Occipital lobe (tissue), 2 donors: ENCODE measurements around the gene KCNJ14. TPM values are rescaled to one million over a fixed set of nuclear protein-coding genes. Genes with fewer than 3 reads are reported as not detected.
"Not testable (repeated sequence)": the region's sequence is repeated elsewhere in the genome, so short reads cannot be mapped to it uniquely, and the experiment has no call there.

Source experiments
- DNase-seq: peaks from one replicate; lab custom pipeline; 2025; lab: John Stamatoyannopoulos, UW
- total RNA-seq: library from RNA; depleted of rRNA; stranded (reverse); fragments of >200 nt; gene quantifications from one replicate; pipeline ENCODE4 v1.2.3, GENCODE V29; 2014

KCNJ14 gene
- total RNA-seq, 1 donor from 2014 or later = 0.47 TPM

DNA sequence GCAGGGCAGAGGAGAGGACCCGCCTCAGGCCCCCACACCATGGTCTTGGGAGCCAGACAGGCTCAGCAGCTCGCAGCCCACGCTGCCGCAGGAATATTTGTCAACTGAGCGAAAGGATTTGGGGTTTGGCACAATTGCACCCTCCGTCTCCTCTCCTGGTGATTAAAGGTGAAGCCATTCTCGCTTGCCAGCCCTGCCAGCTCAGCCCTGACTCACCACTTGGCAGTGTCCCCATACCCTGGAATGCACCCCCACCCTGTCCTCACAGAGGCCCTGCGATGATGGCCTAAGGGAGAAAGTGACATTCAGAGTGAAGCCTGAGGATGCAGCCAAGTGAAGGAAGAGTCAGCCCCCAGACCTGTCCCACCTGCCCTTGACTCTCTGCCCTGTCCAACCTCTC is 32.6 kb downstream of the KCNJ14 start:
- DNase-seq = peak; percentile 73

DNA sequence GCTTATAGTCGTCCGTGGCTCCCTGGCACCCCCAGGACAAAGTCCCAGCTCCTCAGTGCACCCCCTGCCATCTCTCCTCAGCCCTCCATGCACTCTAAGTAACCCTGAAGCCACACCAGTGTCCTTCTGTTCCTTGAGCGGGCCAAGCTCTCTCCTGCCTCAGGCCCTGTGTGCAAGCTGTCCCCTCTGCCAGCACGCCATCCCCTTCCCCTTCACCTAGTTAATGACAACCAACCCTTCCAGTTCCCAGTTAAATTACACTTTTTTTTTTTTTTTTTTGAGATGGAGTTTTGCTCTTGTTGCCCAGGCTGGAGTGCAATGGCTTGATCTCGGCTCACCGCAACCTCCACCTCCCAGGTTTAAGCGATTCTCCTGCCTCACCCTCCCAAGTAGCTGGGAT is 33.1 kb downstream of the KCNJ14 start:
- DNase-seq = not testable (repeated sequence)

DNA sequence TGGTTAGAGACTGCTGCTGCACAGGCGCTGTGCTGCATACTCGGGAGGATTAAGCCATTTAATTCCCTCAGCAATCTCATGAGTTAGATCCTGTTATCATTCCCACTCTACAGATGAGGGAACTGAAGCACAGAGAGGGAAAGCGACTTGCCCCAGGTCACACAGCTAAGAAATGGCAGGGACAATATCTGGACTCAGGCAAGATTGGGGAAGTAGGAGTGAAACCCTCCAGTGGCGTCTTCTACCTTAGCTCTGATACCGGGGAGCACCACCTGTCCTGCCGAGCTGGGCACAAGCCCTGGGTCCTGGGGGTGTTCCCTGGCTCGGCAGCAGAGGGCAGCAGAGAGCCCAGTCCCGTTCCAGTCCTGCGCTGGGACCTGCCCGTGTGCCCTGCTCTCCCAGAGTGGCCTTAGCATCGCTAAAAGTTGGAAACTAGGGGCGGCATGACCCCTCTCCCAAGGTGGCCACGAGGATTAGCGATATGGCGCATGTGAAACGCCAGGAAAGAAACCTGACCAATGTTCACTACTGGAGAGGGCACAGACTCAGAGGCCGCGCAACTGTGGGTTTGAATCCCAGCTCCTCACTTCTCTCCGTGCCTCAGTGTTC is 34.3 kb downstream of the KCNJ14 start:
- DNase-seq = peak; percentile 20

DNA sequence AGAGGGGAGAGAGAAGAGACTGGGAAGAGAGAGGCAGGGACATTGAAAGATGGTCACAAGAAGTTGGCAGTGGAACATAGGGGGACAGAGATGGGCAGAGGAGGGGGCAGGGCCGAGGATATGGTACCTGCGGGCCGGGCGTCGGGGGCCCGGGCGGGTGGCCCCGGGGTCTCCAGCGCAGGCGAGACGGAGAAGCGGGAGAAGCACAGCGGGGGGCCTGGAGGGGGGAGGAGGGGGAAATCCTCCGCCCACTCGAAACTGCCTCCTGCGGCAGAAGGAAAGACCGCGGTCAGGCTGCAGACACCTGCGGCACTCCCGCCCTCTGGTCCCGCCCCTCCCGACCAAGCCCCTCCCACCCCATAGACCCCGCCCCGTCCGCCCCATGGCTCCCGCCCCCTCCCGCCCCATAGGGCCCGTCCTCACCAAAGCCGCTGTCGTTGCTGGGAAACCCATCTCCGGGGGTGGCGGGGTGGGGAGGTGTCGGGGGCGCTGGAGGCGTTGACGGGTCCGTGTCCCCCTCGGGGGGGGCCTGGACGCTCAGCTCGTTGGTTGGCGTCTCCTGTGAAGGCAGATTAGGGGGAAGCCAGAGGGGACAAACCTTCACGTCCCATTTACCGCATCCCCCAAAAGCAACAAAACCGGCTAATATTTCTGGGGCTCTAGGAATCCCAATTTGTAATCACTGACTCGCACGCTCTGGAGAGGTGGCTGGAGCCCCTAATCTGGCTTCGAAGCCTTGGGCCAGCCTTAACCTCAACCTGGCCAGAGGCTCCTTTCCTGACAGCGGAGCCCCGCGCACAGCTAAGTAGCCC is 35.8 kb downstream of the KCNJ14 start:
- DNase-seq = no peak

DNA sequence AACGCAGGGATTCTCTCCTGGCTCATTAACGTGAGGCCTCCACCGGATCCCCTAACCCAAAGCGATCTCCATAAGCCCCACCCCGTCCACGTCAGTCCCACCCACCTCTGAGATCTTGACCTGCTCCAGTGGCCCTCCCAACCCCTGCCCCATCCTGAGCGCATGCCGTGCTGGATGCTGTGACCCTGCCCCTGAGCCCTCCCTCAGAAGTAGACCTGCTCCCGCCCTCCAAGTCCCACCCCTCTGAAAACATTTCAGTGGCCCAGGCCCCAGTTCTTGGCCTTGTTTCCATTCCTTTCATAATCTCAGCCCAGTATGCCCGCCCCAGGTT is 36.4 kb downstream of the KCNJ14 start:
- no peak for DNase-seq

DNA sequence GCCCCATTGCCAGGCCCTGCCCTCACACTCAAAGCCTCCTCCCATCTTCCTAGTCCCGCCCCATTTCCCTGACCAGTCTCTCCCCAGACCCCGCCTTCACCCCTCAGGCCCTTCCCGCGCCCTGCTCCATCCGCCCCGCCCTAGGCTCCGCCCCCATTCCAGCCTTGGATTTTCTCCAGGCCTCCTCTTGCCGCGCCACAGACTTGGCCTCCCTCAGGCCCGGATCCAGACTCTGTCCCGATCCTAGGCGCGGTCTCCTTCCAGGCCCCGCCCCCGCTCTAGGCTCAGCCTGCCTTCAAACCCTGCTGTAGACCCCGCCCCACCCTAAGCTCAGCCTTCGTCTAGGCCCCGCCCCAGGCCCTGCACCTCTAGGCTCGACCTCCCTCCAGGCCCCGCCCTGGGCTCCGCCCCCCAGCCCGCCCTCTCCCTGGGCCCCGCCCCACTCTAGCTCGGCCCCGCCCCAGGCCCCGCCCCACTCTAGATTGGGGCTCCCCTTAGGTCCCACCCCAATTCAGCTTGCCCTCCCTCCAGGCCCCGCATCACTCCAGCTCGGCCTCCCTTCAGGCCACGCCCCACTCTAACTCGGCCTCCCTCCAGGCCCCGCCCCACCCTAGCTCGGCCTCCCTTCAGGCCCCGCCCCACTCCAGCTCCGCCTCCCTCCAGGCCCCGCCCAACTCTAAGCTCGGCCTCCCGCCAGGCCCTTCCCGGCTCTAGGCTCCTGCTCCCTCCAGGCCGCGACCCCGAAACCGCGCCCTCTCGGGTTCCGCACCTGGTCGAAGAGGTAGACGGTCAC is 37.7 kb downstream of the KCNJ14 start:
- peak; percentile 85 for DNase-seq

DNA sequence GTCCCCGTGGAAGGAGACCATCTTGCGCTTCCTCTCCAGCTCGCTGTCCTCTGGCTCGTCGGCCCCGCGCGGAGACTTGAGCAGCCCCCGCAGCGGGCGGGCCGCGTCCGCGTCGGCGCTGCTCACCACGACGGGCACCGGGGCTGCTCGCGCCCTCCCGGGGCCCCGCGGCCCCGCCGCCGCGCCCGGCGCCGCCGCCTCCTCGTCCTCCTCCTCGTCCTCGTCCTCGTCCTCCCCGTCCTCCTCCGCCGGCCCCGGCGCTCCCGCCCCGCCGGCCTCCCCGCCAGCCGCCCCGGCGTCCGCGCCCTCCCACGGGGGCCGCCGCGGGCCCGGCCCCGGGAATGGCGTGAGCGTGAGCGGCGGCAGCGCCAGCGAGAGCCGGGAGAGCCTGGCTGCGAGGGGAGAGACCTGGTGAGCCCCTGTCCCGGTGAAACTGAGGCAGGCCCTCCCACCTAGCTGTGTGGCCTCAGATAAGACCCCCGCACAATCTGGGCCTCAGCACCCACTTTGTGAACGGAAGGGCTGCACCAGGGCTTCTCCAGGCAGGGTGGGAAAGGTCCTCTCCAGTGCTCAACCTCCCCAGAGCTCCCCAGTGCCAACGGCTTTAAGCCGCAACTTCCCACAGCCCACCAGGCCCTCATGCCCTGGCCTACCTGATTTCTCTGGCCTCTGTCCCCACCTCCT is 38.5 kb downstream of the KCNJ14 start:
- DNase-seq = no peak

DNA sequence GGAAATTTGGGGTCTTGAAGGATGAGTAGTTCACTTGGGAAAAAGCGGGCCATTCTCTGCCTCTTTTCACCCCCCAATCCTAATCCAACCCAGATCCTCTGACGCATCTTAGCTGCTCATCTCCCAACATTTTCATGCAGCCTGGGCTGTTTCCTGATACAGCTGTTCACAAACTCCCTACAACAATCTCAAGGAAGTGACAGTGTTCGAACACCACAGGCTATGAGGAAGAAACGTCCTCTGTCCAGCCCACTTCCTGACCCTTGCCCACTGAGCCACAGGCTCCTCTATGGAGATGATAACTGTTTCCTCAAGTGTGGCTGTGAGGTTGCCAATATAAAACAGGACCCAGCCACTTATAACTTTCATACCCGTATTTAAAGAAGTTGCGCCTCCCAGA is 40.0 kb downstream of the KCNJ14 start:
- no peak for DNase-seq

DNA sequence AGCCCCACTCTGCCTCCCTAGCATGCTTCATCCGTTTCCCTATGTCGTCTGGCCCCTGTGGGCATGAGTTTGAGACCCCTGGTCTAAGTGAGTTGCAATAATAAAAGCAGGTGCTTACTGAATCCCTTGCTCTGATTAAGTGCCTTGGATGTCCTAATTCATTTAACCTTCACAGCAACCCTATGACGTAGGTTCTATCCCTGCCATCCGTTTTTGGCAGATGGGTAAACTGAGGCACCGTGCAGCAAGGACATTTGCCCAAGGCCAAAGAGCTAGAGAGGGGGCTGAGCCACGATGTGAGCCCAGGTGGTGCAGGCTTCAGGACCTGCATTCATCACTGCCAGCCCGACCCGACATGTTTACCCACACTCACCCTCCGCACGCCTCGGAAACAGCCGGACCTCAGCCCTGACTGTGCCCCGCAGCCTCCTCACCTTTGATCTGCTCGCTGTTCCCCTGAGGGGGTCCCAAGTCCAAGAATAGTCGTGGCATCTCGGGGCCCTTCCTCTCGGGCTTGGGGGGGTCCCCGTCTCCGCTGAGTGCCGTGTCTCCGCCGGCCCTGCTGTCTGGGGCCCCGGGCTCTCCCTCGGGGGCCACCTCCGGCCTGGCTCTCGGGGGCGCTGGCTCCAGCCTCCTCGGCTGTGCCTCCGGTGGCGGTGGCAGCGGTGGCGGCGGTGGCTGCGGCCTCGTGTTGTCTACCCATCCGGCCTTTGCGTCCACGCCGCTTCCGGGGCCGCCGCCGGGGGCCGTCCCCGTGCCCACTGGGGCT is 41.8 kb downstream of the KCNJ14 start:
- DNase-seq = no peak

DNA sequence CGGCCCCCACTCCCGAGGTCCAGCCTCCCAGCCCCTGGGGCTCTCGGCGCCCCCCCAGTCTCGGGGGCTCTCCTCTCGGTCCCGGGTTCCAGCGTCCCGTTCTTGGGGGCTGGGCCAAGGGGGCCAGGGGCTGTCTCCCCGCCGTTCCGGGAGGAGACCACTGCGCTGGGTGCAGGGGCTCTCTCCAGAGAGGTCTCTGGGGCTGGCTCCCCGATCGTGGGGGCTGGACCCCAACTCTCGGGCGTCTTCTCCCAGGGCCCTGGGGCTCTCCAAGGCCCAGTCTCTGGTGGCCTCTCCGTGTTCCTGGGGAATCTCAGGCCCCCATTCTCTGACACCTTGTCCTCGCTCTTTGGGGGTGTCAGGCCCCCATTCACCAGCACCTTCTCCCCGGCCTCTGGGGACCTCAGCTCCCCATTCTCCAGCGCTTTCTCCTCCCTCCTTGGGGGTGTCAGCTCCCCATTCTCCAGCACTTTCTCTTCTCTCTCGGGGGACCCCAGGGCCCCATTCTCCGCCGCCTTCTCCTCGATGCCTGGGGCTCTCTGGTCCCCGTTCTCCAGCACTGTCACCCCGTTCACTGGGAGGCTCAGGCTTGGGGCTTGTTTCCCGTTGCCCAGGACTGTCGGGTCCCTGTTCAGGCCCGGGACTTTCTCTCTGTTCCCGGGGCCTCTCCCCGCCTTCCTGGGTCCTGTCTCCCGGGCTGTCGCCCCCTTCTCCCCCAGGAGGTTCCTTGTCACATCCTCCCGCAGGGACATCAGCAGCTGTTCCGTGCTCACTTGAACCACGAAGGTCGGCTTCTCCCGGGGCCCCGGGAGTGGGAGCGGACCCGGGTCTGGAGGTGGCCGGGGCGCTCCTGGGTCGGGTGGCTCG is 42.6 kb downstream of the KCNJ14 start:
- DNase-seq = no peak

DNA sequence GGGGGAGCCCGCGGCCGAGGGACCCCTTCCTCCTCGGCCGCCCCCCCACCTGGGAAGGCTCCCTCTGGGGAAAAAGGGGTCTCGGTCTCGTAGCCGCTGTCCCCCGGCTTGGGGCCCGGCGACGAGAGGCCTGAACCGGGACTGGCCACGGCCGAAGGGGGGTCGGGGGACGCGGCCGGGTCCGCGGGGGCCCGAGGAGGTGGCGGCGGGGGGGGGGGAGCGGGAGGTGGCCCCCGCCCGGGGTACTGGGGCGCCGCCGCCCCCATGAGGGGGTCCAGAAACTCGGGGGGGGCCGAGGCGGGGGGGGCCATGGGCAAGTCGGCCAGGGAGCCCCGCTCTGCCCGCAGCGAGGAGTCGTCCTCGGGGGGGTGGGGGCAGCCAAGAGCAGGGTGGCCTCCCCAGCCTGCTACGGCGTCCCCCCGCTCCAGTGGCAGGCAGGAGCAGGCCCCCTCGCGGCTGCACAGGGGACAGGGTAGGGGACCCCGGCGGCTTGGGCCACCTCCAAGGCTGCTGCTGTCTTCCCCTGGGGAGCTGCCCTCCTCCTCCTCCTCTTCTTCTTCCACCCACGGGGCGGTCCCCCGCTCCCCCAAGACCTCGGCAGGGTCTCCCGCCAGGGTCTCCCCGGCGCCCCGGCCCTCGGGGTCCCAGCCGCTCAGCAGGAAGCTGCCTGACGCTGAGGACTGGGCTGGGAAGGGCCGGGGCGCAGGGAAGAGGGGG is 43.4 kb downstream of the KCNJ14 start:
- DNase-seq = no peak

DNA sequence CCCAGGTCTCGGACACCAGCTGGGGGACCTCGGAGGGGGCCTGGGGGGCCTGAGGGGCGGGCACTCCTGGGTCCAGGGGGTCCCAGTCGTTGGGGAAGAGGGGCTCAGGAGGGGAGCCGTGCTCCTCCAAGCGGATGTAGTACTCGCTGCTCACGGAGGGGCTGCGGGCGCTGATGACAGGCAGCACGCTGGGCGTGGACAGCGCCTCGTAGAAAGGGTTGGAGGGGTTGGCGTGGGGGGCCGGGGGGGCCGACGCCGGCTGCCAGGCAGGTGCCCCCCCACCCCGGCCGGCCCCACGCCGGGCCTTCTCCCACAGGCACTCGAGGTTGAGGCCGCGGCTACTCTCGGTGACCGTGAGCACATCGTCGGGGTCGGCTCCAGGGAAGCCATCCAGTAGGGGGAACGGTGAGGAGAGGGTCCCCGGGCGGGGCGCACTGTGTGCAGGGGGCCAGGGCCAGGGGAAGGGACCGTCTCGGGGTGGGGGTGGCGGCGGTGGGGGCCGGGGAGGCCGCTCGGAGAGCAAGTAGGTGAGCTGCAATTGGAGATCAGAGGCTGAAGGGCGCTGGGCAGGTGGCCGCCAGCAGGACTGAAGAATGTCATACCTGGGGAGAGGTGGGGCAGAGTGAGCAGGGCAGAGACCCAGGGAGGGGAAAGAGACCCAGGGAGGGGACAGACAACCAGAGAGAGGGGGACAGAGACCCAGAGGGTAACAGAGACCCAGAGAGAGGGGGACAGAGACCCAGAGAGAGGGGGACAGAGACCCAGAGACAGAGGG is 44.1 kb downstream of the KCNJ14 start:
- no peak for DNase-seq

DNA sequence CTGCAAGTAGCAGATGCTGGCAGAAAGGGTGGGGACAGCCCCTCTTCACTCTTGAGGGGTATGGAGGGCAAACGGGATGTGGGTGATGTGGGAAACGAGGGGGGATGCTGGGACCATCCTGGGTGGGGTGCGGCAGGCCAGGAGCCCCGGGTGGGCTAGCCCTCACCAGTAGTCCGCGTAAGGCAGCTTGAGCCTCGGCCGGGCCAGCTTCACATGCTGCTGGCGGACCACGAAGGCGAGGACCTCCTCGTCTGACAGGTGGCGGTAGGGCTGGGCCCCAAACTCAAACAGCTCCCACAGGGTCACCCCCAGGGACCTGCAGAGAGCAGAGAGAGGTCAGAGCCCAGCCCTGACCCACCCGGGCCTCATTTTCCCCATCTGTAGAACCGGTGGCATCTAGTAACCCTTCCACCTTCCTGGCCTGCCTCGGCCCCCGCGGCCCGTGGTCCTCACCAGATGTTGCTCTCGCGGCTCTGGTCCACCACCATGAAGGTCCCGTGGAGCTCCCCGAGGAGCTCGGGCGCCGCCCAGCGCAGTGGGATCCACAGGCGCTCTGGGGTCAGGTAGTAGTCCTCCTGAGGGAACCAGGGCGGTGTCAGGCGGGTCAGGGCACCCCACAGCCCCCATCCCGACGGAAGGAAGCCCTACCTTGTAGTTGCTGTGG is 45.6 kb downstream of the KCNJ14 start:
- no peak for DNase-seq

DNA sequence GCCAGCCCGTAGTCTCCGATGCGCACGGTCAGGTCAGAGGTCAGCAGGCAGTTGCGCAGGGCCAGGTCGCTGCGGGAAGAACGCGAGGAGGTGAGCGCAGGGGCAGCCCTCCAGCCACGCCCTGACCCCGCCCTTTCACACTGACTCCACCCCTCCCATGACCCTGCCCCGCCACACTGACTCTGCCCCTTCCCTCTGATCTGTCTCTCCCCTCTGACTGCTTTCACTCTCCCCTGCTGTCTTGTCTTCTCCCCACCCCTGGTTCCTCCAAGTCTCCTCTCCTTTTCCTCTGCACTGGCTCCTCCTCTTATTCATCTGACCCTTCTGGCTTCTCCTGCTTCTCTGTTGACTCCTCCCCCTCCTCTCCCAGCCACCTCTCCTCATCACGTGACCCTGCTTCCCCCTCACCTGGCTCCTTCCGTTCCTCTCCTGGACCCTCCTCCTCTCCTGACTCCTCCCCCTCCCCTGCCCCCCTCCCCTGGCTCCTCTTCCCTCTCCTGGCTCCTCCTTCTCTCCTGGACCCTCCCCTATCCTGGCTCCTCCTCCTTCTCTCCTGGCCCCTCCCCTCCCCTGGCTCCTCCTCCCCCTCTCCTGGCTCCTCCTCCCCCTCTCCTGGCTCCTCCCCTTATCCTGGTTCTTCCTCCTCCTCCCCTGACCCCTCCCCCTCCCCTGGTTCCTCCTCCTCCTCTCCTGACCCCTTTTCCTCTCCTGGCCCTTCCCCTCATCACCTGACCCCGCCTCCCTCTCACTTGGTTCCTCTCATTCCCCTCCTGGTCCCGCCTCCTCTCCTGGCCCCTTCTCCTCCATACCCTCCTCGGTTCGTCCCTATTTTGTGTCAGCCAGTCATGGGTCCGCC is 46.3 kb downstream of the KCNJ14 start:
- peak; percentile 30 for DNase-seq

DNA sequence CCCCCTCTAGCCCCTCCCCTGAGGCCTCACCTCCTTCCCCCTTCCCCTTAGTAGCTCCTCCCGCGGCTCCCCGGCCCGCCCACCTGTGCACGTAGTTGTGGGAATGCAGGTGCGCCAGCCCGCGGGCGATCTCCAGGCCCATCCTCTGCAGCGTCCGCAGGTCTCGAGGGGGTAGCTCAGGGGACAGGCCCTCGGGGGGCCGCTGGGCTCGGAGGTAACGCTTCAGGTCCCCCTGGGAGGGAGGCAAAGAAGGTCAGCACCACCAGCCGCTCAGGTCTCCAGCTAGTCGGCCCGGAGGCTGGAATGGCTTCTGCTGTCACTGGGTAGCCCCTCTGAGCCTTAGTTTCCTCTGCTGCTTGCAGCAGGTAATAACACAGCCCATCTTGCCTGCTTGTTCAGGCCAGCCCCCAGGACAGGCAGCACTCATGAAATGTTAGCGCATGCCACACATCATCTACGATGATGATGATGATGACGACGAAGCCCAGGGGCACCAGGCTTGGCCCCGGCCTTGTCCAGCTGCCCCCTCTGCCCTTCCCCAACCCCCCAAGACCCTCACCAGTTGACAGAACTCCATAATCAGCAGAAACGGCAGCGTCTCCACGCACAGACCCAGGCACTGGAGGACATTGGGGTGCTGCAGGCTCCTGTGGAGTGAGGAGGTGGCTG is 47.1 kb downstream of the KCNJ14 start:
- no peak for DNase-seq

DNA sequence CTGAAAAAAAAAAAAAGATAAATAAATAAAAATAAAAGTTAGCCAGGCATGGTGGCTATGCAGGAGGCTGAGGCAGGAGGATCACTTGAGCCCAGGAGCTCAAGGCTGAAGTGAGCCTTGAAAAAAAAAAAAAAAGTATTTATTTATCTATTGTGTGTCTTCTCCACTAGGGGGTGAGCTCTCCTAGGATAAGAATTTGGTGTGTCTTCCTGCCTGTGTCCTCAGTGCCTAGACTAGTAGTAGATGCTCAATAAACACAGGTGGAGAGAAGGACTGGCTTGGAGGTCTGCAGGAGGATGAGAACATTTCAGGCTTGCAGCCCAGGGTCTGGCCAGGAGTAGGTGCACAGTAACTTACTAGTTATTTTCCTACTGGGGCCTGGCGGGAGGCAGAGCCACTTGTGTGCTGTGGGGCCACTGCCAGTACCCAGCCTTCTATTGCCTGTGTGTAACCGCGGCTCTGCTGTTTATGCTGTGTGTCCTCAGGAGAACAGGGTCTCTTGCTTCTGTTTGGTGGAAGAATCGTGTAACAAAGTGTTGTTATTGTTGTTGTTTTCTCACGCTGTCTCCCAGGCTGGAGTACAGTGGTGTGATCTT is 50.9 kb downstream of the KCNJ14 start:
- no peak for DNase-seq
